K562 (cell line): Measurements from ENCODE around the gene SLC3A2. TPM values are rescaled to one million over a fixed set of nuclear protein-coding genes. Genes with fewer than 3 reads are reported as not detected.

ENCODE experiments used
- CHD7 ChIP-seq: fragments of 200-600 bp; sonication (generic); IDR thresholded peaks from one replicate; pipeline ENCODE4 v1.6.1; 2012; ENCODE audit warnings: mild to moderate bottlenecking, low read depth, low read length, inconsistent platforms
- COPS2 ChIP-seq: fragments of 450-650 bp; conservative IDR thresholded peaks from 2 replicates; pipeline ENCODE4 v1.6.1; 2016; ENCODE audit warnings: mild to moderate bottlenecking, moderate library complexity
- GTF3C2 ChIP-seq: IDR thresholded peaks from 3 replicates; pipeline ENCODE4 v1.6.1; 2011; ENCODE audit warnings: borderline replicate concordance, mild to moderate bottlenecking, moderate library complexity; ENCODE audit not compliant: insufficient read length; ENCODE audit errors: extremely low read depth
- MCM7 ChIP-seq, 2 experiments: fragments of 450-650 bp; IDR thresholded peaks; 2 replicates each; pipeline ENCODE4 v1.6.1; 2016 to 2018
- MNT ChIP-seq, 2 experiments: fragments of 450-650 bp; conservative IDR thresholded peaks; 2 replicates each; pipeline ENCODE4 v1.6.1; 2017; ENCODE audit warnings: mild to moderate bottlenecking in 2 of 2, moderate library complexity in 2 of 2
- NBN ChIP-seq: fragments of 450-650 bp; IDR thresholded peaks from 2 replicates; pipeline ENCODE4 v1.6.1; 2016; ENCODE audit warnings: low read depth, mild to moderate bottlenecking
- NEUROD1 ChIP-seq: fragments of 150-350 bp; IDR thresholded peaks from 2 replicates; pipeline ENCODE4 v1.6.1; 2014; ENCODE audit warnings: borderline replicate concordance, low read length, low read depth; ENCODE audit not compliant: partially characterized antibody
- PRPF4 ChIP-seq: fragments of 200-400 bp; formaldehyde crosslinking; IDR thresholded peaks from one replicate; pipeline ENCODE4 v1.6.1; 2017; ENCODE audit warnings: low read length, low read depth, mild to moderate bottlenecking; ENCODE audit not compliant: insufficient read depth, poor library complexity, severe bottlenecking
- RBM15 ChIP-seq: fragments of 200-400 bp; formaldehyde crosslinking; IDR thresholded peaks from 2 replicates; pipeline ENCODE4 v1.6.1; 2018; ENCODE audit warnings: mild to moderate bottlenecking, low read length, moderate library complexity; ENCODE audit not compliant: insufficient read depth
- SP1 ChIP-seq: sonication (generic); formaldehyde crosslinking; IDR thresholded peaks from 2 replicates; pipeline ENCODE4 v1.8.1; 2022; ENCODE audit warnings: mild to moderate bottlenecking, missing genetic modification reagents
- polyA plus RNA-seq, 8 experiments: library from polyadenylated mRNA; depleted of rRNA in 4 of 8; stranded (reverse) in 5 of 8; unstranded in 3 of 8; fragments of >200 nt; fragmentation: Nextera tagmentation in 2 of 8; fragmentation: Illumina TruSeq in 1 of 8; extraction: Ambion mirVana in 2 of 8; extraction: Trizol in 1 of 8; gene quantifications; 2 replicates each; pipeline versions ENCODE4 v1.2.1 to v1.2.3, GENCODE V29; 2011 to 2014; ENCODE audit warnings: inconsistent platforms in 1 of 8, missing spikeins in 1 of 8
- total RNA-seq, 7 experiments: library from RNA; depleted of rRNA in 6 of 7; stranded (reverse); fragments of >200 nt in 6 of 7; fragmentation: Illumina TruSeq in 2 of 7; extraction: Trizol in 2 of 7; gene quantifications; 2 replicates each; pipeline versions ENCODE4 v1.2.1 to v1.2.3, GENCODE V29; 2011 to 2021; ENCODE audit warnings: low replicate concordance in 1 of 7

Gene SLC3A2
- total and polyA plus RNA-seq, 9 of the 15 experiments (the other 6 are each of a cell fraction or from before 2014, with no cell fraction given), result 20.0 to 296 (median 214) TPM

GRCh38 chr11:62831520-62832335 lies 49.0 kb upstream of the SLC3A2 start, which contains the start of gene STX5 (continued):
- no peak for TF ChIP-seq PRPF4
- TF ChIP-seq RBM15, result no peak
- peak; percentile 75 to 88 for TF ChIP-seq MNT (conservative IDR thresholded peaks at IDR 0.05)
- peak; percentile 72 for TF ChIP-seq NEUROD1
- TF ChIP-seq MCM7 (IDR thresholded peaks at IDR 0.05), result no peak
- no peak for TF ChIP-seq COPS2
- TF ChIP-seq GTF3C2, result no peak
- TF ChIP-seq CHD7, result no peak
- TF ChIP-seq SP1 (CRISPR knock-in tag), result peak; percentile 96
- TF ChIP-seq NBN, result peak; percentile 20; the same call in 1 of the 2 replicates
